ENCODE results near the gene APBA2. TPM values are rescaled to one million over a fixed set of nuclear protein-coding genes. Genes with fewer than 3 reads are reported as not detected.

The APBA2 gene
- total RNA-seq, 4 donors from 2014 or later = 7.7 to 14.4 (median 11.6) TPM

GRCh38 chr15:28975766-28976179, 90.0 kb downstream of the APBA2 start:
- no peak for TF ChIP-seq POLR2A (IDR thresholded peaks at IDR 0.05)
- TF ChIP-seq, protein P1, sequence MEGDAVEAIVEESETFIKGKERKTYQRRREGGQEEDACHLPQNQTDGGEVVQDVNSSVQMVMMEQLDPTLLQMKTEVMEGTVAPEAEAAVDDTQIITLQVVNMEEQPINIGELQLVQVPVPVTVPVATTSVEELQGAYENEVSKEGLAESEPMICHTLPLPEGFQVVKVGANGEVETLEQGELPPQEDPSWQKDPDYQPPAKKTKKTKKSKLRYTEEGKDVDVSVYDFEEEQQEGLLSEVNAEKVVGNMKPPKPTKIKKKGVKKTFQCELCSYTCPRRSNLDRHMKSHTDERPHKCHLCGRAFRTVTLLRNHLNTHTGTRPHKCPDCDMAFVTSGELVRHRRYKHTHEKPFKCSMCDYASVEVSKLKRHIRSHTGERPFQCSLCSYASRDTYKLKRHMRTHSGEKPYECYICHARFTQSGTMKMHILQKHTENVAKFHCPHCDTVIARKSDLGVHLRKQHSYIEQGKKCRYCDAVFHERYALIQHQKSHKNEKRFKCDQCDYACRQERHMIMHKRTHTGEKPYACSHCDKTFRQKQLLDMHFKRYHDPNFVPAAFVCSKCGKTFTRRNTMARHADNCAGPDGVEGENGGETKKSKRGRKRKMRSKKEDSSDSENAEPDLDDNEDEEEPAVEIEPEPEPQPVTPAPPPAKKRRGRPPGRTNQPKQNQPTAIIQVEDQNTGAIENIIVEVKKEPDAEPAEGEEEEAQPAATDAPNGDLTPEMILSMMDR (IDR thresholded peaks at IDR 0.05) = peak; percentile 48 to 87 (median 68)
- 3 to 4% methylated on average over 2 of the region's 2 CpGs for WGBS, 2 donors
- peak; percentile 63 to 73 for DNase-seq
- Histone ChIP-seq H3K9me3 (no peaks in the 10 kb centered on the region), H3K4me3 (replicated peaks in 1 of 3) (no peak overlapping the region), H3K27ac (no peak overlapping the region), H3K36me3 (no peaks in the 10 kb centered on the region), H3K27me3 (no peaks in the 10 kb centered on the region), H3K4me1 (no peaks in the 10 kb centered on the region)
- intact Hi-C loops (cut with DNase I) = no loop called here

DNA sequence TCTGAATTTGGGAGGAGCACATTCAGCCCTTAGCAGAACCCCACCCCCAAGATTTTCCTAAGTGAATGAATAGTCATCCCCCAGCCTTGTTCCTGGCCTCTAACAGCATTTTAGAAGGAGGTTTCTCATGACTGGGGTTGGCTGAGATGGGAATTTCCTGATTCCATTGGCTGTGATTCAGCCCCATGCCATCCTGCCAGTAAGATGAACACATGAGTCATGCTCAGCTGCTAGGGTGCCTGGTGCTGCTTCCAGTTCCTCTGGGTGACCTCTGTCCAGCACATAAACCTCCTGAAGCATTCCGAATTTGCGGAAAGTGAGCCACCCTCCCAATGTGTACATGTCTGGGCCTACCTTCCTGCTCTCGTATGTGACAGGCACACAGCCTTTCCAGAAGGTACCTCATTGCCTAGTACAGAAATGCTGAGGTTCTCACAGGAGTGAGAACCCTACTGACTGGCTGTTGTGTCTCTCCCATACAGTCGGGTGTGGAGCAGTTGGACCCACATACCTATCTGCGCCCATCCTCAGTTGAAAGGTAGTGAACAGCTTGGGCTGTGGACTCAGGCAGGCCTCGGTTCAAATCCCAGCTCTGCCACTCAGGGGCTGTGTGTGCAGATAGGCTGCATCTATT, 91.7 kb downstream of the APBA2 start:
- no peak overlapping the region for H3K4me3 ChIP-seq (replicated peaks in 1 of 3)
- intact Hi-C loops (cut with DNase I) = no loop called here
- no peaks in the 10 kb centered on the region for H3K9me3 ChIP-seq
- 84 to 92% methylated on average over 4 to 6 of the region's 6 CpGs for WGBS, 2 donors
- no peak overlapping the region for H3K27ac ChIP-seq
- H3K4me1 ChIP-seq = no peaks in the 10 kb centered on the region
- TF ChIP-seq, protein P1 (IDR thresholded peaks at IDR 0.05) = no peak
- TF ChIP-seq POLR2A (IDR thresholded peaks at IDR 0.05) = no peak
- H3K27me3 ChIP-seq = no peaks in the 10 kb centered on the region
- no peaks in the 10 kb centered on the region for H3K36me3 ChIP-seq
- DNase-seq = no peak

- DNase-seq = no peak
- no peaks in the 10 kb centered on the region for H3K36me3 ChIP-seq
- no peaks in the 10 kb centered on the region for H3K27me3 ChIP-seq
- H3K4me1 ChIP-seq = no peaks in the 10 kb centered on the region
- intact Hi-C loops (cut with DNase I) = no loop called here
- H3K27ac ChIP-seq = no peak overlapping the region
- TF ChIP-seq POLR2A (IDR thresholded peaks at IDR 0.05) = no peak
- TF ChIP-seq, protein P1 (IDR thresholded peaks at IDR 0.05) = no peak
- no peaks in the 10 kb centered on the region for H3K9me3 ChIP-seq
- no peak overlapping the region for H3K4me3 ChIP-seq (replicated peaks in 1 of 3)
- 92 to 94% methylated on average over 7 of the region's 7 CpGs for WGBS, 2 donors
These were observed 92.2 kb downstream of the APBA2 start for GRCh38 chr15:28978011-28978378.

DNA sequence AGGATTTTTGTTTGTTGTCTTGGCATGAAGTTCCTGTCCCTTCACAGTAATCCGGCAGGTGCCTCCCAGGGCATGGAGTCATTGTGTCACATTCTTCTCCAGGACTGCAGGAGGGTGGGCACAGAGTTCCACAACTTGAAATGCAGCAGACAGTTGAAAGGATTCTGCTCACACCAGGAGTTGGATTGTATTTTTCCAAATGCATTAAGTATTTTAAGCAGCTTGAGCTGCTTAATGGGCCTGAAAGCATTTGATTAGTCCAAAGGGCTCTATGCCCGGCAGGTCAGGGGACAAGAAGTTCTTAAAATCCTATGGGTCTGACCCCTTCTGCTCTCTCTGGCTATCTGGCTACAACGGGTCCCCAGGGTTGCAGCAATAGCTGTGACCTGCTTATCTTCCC, 92.9 kb downstream of the APBA2 start:
- whole genome bisulfite sequencing, 2 donors = 100% methylated on average over 2 of the region's 3 CpGs
- intact Hi-C loops (cut with DNase I) = no loop called here
- H3K36me3 ChIP-seq = no peaks in the 10 kb centered on the region
- no peaks in the 10 kb centered on the region for H3K27me3 ChIP-seq
- H3K9me3 ChIP-seq = no peaks in the 10 kb centered on the region
- no peak overlapping the region for H3K4me3 ChIP-seq (replicated peaks in 1 of 3)
- no peak overlapping the region for H3K27ac ChIP-seq
- no peaks in the 10 kb centered on the region for H3K4me1 ChIP-seq
- TF ChIP-seq, protein P1 (IDR thresholded peaks at IDR 0.05) = no peak
- TF ChIP-seq POLR2A (IDR thresholded peaks at IDR 0.05) = no peak
- no peak for DNase-seq

DNA sequence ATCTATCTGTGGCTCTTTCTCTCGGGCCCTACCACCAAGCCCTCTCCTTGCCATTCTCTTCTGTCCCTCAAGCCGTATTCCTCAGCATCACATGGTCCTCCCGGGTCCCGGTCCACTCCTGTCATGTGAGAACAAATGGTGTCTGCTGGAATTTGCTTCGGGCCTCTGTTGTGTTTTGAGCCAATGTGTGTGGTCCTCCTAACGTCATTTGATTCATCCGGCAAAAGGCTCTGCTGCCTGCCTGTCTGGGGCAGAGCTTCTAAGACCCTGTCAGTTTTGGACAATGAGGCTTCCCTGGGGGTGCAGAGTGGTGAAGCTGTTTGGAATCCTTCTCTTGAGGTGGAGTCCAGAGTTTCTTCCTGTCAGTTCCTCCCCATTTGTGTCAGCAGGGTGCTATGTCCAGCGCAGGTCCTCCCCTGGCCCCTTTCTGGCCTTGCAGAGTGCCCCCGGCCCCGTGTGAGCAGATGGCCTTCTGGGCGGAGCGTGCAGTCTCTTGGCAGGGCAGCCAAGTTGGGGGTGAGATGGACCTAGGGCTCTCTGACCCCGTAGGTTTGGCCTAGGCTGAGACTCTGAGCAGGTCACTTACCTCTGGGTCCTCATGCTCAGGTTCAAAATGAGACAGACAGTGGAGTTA, 93.6 kb downstream of the APBA2 start:
- Histone ChIP-seq H3K4me1 (no peaks in the 10 kb centered on the region), H3K36me3 (no peaks in the 10 kb centered on the region), H3K27ac (no peak overlapping the region), H3K27me3 (no peaks in the 10 kb centered on the region), H3K4me3 (replicated peaks in 1 of 3) (no peak overlapping the region), H3K9me3 (no peaks in the 10 kb centered on the region)
- intact Hi-C loops (cut with DNase I) = no loop called here
- WGBS, 2 donors = 76 to 86% methylated on average over 11 to 13 of the region's 13 CpGs
- TF ChIP-seq POLR2A (IDR thresholded peaks at IDR 0.05) = no peak
- TF ChIP-seq, protein P1 (IDR thresholded peaks at IDR 0.05) = no peak
- DNase-seq = no peak
